Loucy (cell line): ENCODE data around the gene LTB4R.

Source experiments
- H2AFZ ChIP-seq: fragments of 200-600 bp; sonication (generic); 2 replicates; pipeline ENCODE4 v1.6.0; 2016; ENCODE audit warnings: antibody characterized with exemption, mild to moderate bottlenecking, low read length, moderate library complexity
- H3F3A ChIP-seq: fragments of 200-600 bp; 2 replicates; pipeline ENCODE4 v1.6.0; 2016; ENCODE audit warnings: antibody characterized with exemption, low read depth, mild to moderate bottlenecking
- H3K27me3 ChIP-seq: fragments of 200-600 bp; sonication (generic); 2 replicates; pipeline ENCODE4 v1.6.1; 2014; ENCODE audit warnings: low read length, mild to moderate bottlenecking; ENCODE audit not compliant: insufficient read depth, poor library complexity, severe bottlenecking
- H3K36me3 ChIP-seq: fragments of 200-600 bp; sonication (generic); 2 replicates; pipeline ENCODE4 v1.6.1; 2016; ENCODE audit warnings: low read length; ENCODE audit not compliant: insufficient read depth
- H3K4me1 ChIP-seq: fragments of 200-600 bp; sonication (generic); 2 replicates; pipeline ENCODE4 v1.5.1; 2014; ENCODE audit warnings: low read length, mild to moderate bottlenecking; ENCODE audit not compliant: insufficient read depth, poor library complexity, severe bottlenecking
- H3K4me2 ChIP-seq: fragments of 200-600 bp; sonication (generic); 2 replicates; pipeline ENCODE4 v1.6.0; 2014; ENCODE audit warnings: antibody characterized with exemption, low read length, low read depth, mild to moderate bottlenecking; ENCODE audit not compliant: poor library complexity, severe bottlenecking
- H3K4me3 ChIP-seq: fragments of 200-600 bp; sonication (generic); 2 replicates; pipeline ENCODE4 v1.5.1; 2014; ENCODE audit warnings: low read length, mild to moderate bottlenecking, mixed read lengths; ENCODE audit not compliant: poor library complexity, severe bottlenecking
- H3K79me2 ChIP-seq: fragments of 200-600 bp; sonication (generic); 2 replicates; pipeline ENCODE4 v1.6.1; 2014; ENCODE audit warnings: low read length; ENCODE audit not compliant: insufficient read depth
- H3K9ac ChIP-seq: fragments of 200-600 bp; sonication (generic); 2 replicates; pipeline ENCODE4 v1.6.0; 2014; ENCODE audit warnings: mild to moderate bottlenecking, low read depth, low read length, moderate library complexity; ENCODE audit not compliant: poor library complexity, severe bottlenecking
- H3K9me2 ChIP-seq: fragments of 200-600 bp; sonication (generic); replicated peaks from 2 replicates; pipeline ENCODE4 v1.6.1; 2016; ENCODE audit warnings: low read depth, low read length, mixed read lengths
- H3K9me3 ChIP-seq: fragments of 200-600 bp; sonication (generic); 2 replicates; pipeline ENCODE4 v1.6.1; 2014; ENCODE audit warnings: mild to moderate bottlenecking, antibody characterized with exemption, low read length, low read depth; ENCODE audit not compliant: insufficient read depth
- H4K20me1 ChIP-seq: fragments of 200-600 bp; sonication (generic); 2 replicates; pipeline ENCODE4 v1.6.0; 2014; ENCODE audit warnings: antibody characterized with exemption, low read length, mild to moderate bottlenecking; ENCODE audit not compliant: insufficient read depth, poor library complexity, severe bottlenecking
- CTCF ChIP-seq: fragments of 200-600 bp; sonication (generic); conservative IDR thresholded peaks from 2 replicates; pipeline ENCODE4 v1.5.1; 2014; ENCODE audit warnings: mild to moderate bottlenecking, antibody characterized with exemption, low read length
- EZH2phosphoT487 ChIP-seq: fragments of 200-600 bp; IDR thresholded peaks from 2 replicates; pipeline ENCODE4 v1.6.1; 2018; ENCODE audit warnings: antibody characterized with exemption, mild to moderate bottlenecking, moderate library complexity, borderline replicate concordance

LTB4R gene

GRCh38 chr14:24310265-24310645 is 1.0 kb upstream of the LTB4R start:
- Histone ChIP-seq H3K36me3 (peaks cover 16% of the 10 kb centered on the region; the same call in 1 of the 2 replicates), H3F3A (no peaks in the 10 kb centered on the region), H3K4me1 (peaks cover 24% of the 10 kb centered on the region), H2AFZ (no peak overlapping the region), H3K27me3 (no peaks in the 10 kb centered on the region), H3K4me2 (no peak overlapping the region), H4K20me1 (no peaks in the 10 kb centered on the region), H3K9ac (no peak overlapping the region), H3K4me3 (no peak overlapping the region), H3K79me2 (no peaks in the 10 kb centered on the region), H3K9me2 (no peaks in the 10 kb centered on the region), H3K9me3 (no peaks in the 10 kb centered on the region)
- TF ChIP-seq CTCF: no peak
- TF ChIP-seq EZH2phosphoT487: no peak

- no peaks in the 10 kb centered on the region for H3F3A ChIP-seq
- H3K36me3 ChIP-seq: no peaks in the 10 kb centered on the region
- no peaks in the 10 kb centered on the region for H4K20me1 ChIP-seq
- no peaks in the 10 kb centered on the region for H3K27me3 ChIP-seq
- H2AFZ ChIP-seq: no peak overlapping the region
- H3K4me1 ChIP-seq: peaks cover 24% of the 10 kb centered on the region
- no peaks in the 10 kb centered on the region for H3K79me2 ChIP-seq
- H3K9ac ChIP-seq: peak overlapping the region; percentile 54
- H3K9me2 ChIP-seq: no peaks in the 10 kb centered on the region
- no peak for TF ChIP-seq CTCF
- no peak for TF ChIP-seq EZH2phosphoT487
- H3K9me3 ChIP-seq: no peaks in the 10 kb centered on the region
- no peak overlapping the region for H3K4me3 ChIP-seq
- no peak overlapping the region for H3K4me2 ChIP-seq
These were observed 724 bp downstream of the LTB4R start for GRCh38 chr14:24311837-24312615.

- Histone ChIP-seq H3K79me2 (no peaks in the 10 kb centered on the region), H3K36me3 (no peaks in the 10 kb centered on the region), H2AFZ (no peak overlapping the region), H3K9me2 (no peaks in the 10 kb centered on the region), H4K20me1 (no peaks in the 10 kb centered on the region), H3K4me2 (peak overlapping the region; percentile 65), H3K4me3 (peak overlapping the region; percentile 32), H3K9me3 (no peaks in the 10 kb centered on the region), H3K4me1 (peaks cover 24% of the 10 kb centered on the region), H3K27me3 (no peaks in the 10 kb centered on the region), H3K9ac (peak overlapping the region; percentile 54), H3F3A (no peaks in the 10 kb centered on the region)
- TF ChIP-seq EZH2phosphoT487: no peak
- TF ChIP-seq CTCF: no peak
These were observed 1.6 kb downstream of the LTB4R start for GRCh38 chr14:24312736-24313507.
